Fibroblast of villous mesenchyme (primary cell): ENCODE data around the gene UGT1A4. TPM values are rescaled to one million over a fixed set of nuclear protein-coding genes. Genes with fewer than 3 reads are reported as not detected.

Experiments
- DNase-seq: peaks from one replicate; pipeline ENCODE4 v3.0.0-alpha.2; 2010; ENCODE audit warnings: low read depth
- H3K4me3 ChIP-seq: 2 replicates; pipeline ENCODE4 v1.5.1; 2011; ENCODE audit warnings: low read depth, mild to moderate bottlenecking, low read length
- total RNA-seq: library from RNA; depleted of rRNA; stranded (reverse); fragments of >200 nt; gene quantifications from 2 replicates; pipeline ENCODE4 v1.2.3, GENCODE V29; 2012
- TF ChIP-seq, protein P1 (sequence below): IDR thresholded peaks from 2 replicates; pipeline ENCODE4 v1.5.1; 2012; ENCODE audit warnings: low read depth, mild to moderate bottlenecking, low read length; ENCODE audit not compliant: insufficient read depth

Gene UGT1A4
- total RNA-seq, 1 donor, result not detected

DNA sequence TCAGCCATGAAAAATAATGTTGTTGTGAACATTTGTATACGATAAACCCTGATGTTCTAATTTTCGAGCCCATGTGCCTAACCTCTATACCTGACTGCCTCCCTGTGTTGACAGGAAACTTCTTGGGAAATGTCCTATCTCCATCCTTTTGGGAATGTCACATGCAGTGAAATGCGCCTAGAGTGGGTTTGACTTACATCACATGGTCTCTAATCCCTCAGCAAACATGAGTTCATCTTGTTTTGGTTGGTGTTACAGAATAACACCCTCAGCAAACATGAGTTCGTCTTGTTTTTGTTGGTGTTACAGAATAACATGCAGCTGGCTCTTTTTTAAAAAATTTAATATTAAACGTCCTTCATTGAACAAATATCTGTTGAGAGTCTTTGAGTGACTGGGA, 30.2 kb upstream of the UGT1A4 start:
- no peak overlapping the region for H3K4me3 ChIP-seq
- DNase-seq, result no peak
- TF ChIP-seq, protein P1, sequence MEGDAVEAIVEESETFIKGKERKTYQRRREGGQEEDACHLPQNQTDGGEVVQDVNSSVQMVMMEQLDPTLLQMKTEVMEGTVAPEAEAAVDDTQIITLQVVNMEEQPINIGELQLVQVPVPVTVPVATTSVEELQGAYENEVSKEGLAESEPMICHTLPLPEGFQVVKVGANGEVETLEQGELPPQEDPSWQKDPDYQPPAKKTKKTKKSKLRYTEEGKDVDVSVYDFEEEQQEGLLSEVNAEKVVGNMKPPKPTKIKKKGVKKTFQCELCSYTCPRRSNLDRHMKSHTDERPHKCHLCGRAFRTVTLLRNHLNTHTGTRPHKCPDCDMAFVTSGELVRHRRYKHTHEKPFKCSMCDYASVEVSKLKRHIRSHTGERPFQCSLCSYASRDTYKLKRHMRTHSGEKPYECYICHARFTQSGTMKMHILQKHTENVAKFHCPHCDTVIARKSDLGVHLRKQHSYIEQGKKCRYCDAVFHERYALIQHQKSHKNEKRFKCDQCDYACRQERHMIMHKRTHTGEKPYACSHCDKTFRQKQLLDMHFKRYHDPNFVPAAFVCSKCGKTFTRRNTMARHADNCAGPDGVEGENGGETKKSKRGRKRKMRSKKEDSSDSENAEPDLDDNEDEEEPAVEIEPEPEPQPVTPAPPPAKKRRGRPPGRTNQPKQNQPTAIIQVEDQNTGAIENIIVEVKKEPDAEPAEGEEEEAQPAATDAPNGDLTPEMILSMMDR, result no peak

DNA sequence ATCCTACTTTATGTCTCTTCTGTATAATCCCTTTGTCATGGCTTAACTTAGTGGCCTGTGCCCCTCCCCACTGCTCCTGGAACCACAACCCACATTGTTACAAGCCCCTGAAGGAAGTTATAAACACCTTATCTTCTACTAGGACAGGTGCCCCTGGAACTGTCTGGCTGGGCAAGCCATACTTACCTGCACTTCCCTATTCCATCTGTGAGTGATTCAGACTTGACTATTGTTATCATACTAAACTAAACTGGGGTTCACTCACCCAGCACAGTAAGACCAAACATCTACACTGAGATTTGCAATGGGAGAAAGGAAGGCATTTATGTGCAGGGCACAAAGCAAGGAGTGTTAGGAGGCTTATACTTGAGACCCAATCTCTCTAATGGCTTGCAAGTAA, 29.5 kb upstream of the UGT1A4 start:
- TF ChIP-seq, protein P1, result no peak
- H3K4me3 ChIP-seq, result no peak overlapping the region
- DNase-seq, result no peak

DNA sequence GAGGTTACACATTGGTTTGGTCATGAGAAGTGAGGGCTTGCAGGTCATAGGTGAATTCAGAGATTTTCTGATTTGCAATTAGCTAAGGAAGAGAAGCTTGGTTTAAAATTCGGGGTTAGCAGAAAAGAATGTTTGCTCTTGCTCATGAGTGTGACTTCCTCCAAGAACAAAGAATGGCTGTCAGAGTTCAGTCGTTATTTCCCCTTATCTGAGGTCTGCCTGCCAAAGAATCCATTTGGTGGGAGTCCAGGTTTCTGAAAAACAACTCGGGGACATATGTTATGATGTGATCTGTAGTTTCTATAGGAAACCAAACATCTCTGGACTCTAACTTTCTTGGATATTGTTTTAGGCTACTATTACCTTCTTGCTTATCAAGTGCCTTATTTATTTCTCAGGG, 29.0 kb upstream of the UGT1A4 start:
- DNase-seq, result no peak
- H3K4me3 ChIP-seq, result no peak overlapping the region
- TF ChIP-seq, protein P1, result no peak

DNA sequence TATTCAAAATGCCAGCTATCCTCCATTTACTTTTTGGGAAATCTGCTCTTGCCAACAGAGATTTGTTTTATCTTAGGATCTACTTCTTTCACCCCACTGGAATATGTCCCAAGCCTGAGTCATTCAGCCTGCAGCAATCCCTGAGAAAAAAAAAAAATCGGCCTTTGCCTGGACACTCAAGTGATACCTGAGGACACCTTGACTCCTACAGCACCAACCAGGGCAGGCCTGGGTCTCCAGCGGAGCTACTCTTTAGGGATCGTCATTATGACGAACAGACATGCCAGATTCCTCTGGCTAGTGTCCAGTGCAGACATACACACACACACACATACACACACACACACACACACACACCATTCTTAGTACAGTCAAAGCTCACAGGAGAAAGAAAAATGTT, 28.1 kb upstream of the UGT1A4 start:
- TF ChIP-seq, protein P1, result no peak
- H3K4me3 ChIP-seq, result no peak overlapping the region
- DNase-seq, result no peak

DNA sequence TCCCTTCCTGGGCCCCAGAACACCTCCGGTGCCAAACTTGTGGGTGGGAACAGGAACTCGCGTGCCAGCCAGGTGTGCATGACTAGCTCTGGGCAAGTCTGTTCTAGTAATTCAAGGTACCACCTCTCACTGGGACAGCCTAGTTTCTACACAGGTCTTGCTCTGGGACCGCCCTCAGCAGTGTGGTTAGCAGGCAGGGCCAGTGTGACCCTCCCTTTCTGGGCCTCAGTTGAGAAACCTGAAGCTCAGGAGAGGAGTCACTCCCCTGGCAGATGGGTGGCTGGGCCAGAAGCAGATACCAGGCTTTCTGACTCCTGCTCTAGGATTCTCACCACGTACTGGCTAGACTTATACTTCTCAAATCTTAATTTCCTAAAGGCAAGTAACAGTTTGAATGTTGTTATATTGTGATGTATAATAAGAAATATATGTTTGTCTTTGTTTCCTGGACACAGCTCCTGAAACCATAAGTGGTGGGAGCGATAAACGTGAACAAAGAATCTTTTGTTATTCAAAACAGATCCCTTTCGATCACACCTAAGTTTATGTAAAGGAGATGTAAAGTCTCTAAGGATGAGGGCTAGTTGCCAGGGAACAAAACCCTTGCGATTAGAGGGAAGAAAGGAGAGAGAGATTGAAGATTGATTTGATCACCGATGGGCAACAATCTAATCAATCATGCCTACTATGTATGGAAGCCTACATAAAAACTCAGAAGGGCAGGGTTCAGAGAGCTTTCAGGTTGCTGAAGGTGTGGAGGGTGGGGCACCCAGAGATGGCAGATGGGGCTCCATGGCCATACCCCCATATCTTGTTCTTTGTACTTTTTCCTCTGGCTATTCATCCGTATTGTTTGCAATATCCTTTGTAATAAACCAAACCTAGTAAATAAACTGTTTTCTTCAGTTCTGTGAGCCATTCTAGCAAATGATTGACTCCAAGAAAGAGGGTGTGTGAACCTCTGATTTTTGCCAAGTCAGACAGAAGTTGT, 26.8 kb upstream of the UGT1A4 start:
- DNase-seq, result no peak
- H3K4me3 ChIP-seq, result no peak overlapping the region
- TF ChIP-seq, protein P1, result no peak

DNA sequence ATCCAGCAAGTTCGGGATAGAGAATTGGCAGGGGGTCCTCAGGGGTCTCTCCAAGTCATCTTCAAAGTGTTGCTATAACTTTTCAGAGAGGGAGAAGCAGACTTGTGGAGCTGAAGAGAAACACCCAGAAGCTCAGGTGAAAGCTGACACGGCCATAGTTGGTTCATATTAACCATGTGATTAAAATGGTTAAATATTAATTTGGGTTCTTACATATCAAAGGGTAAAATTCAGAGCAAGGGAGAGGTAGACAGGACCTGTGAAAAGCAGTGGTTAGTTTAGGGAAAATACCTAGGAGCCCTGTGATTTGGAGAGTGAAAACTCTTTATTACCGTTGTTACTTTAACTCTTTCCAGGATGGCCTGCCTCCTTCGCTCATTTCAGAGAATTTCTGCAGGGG, 25.9 kb upstream of the UGT1A4 start, which contains the start of gene UGT1A6:
Gene UGT1A6, plus strand, starts transcription at position 243 of the 400 bp plus-strand sequence. Its CDS starts 115 bp downstream, at position 358.
- no peak within 1 kb of the TSS for H3K4me3 ChIP-seq
- TF ChIP-seq, protein P1, result no peak
- DNase-seq, result no peak

DNA sequence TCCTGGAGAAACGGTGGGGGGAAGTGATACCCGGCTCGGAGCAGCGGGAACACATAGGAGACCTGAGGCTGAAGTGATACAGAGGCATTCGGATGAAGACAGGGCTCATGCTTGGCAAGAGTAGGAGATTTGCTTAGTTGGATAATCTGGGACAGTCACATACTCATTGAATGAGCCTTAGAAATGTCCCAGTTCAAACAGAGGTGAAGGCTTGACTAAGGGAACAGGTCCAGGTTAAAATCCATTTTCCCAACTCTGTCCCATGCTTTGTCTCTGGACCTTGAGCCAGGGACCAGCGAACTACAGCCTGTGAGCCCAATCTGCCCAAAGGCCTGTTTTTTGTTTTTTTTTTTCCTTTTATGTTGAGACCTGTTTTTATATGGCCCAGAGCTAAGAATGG, 24.6 kb upstream of the UGT1A4 start:
- no peak for DNase-seq
- TF ChIP-seq, protein P1, result no peak
- H3K4me3 ChIP-seq, result no peak overlapping the region
